ENCODE measurements around the gene PITPNC1. TPM values are rescaled to one million over a fixed set of nuclear protein-coding genes. Genes with fewer than 3 reads are reported as not detected.

PITPNC1 gene
- total and polyA plus RNA-seq, 12 donors = 4.9 to 33.0 (median 14.0) TPM

GRCh38 chr17:67707442-67707841 lies 330.4 kb downstream of the PITPNC1 start:
- Histone ChIP-seq H3K4me1 (replicated peaks in 1 of 2) (no peaks in the 10 kb centered on the region), H3K27ac (no peak overlapping the region), H3K4me3 (no peak overlapping the region), H3K27me3 (peaks cover 7% of the 10 kb centered on the region), H3K36me3 (replicated peaks in 1 of 2) (no peaks in the 10 kb centered on the region), H3K9me3 (replicated peaks in 1 of 3) (no peaks in the 10 kb centered on the region)
- intact Hi-C loops (cut with DNase I) = no loop called here
- TF ChIP-seq, protein P1, sequence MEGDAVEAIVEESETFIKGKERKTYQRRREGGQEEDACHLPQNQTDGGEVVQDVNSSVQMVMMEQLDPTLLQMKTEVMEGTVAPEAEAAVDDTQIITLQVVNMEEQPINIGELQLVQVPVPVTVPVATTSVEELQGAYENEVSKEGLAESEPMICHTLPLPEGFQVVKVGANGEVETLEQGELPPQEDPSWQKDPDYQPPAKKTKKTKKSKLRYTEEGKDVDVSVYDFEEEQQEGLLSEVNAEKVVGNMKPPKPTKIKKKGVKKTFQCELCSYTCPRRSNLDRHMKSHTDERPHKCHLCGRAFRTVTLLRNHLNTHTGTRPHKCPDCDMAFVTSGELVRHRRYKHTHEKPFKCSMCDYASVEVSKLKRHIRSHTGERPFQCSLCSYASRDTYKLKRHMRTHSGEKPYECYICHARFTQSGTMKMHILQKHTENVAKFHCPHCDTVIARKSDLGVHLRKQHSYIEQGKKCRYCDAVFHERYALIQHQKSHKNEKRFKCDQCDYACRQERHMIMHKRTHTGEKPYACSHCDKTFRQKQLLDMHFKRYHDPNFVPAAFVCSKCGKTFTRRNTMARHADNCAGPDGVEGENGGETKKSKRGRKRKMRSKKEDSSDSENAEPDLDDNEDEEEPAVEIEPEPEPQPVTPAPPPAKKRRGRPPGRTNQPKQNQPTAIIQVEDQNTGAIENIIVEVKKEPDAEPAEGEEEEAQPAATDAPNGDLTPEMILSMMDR (IDR thresholded peaks at IDR 0.05) = no peak
- no peak for TF ChIP-seq POLR2A (IDR thresholded peaks at IDR 0.05)
- 68 to 83% (median 76%) methylated on average over 2 of the region's 2 CpGs for WGBS, 4 donors
- no peak for DNase-seq

- DNase-seq = no peak
- Histone ChIP-seq H3K27ac (no peak overlapping the region), H3K9me3 (replicated peaks in 1 of 3) (no peaks in the 10 kb centered on the region), H3K4me3 (no peak overlapping the region), H3K4me1 (replicated peaks in 1 of 2) (no peaks in the 10 kb centered on the region), H3K27me3 (peaks cover 7% of the 10 kb centered on the region), H3K36me3 (replicated peaks in 1 of 2) (no peaks in the 10 kb centered on the region)
- intact Hi-C loops (cut with DNase I) = no loop called here
- TF ChIP-seq, protein P1 (IDR thresholded peaks at IDR 0.05) = no peak
- no peak for TF ChIP-seq POLR2A (IDR thresholded peaks at IDR 0.05)
- 79 to 94% (median 84%) methylated on average over 3 of the region's 3 CpGs for WGBS, 4 donors
Observed at GRCh38 chr17:67708378-67708777, 331.3 kb downstream of the PITPNC1 start.

GRCh38 chr17:67711916-67712315 lies 334.8 kb downstream of the PITPNC1 start:
- no peaks in the 10 kb centered on the region for H3K9me3 ChIP-seq (replicated peaks in 1 of 3)
- H3K4me3 ChIP-seq = no peak overlapping the region
- no peak for DNase-seq
- 52 to 70% (median 66%) methylated on average over 4 of the region's 4 CpGs for WGBS, 4 donors
- peaks cover under 1% of the 10 kb centered on the region for H3K27me3 ChIP-seq
- peaks cover 3% of the 10 kb centered on the region in 2 donors for H3K4me1 ChIP-seq (replicated peaks in 1 of 2)
- intact Hi-C loops (cut with DNase I) = no loop called here
- H3K27ac ChIP-seq = no peak overlapping the region
- TF ChIP-seq POLR2A (IDR thresholded peaks at IDR 0.05) = no peak
- TF ChIP-seq, protein P1 (IDR thresholded peaks at IDR 0.05) = no peak
- H3K36me3 ChIP-seq (replicated peaks in 1 of 2) = no peaks in the 10 kb centered on the region

- no peak for DNase-seq
- Histone ChIP-seq H3K27me3 (no peaks in the 10 kb centered on the region), H3K9me3 (replicated peaks in 1 of 3) (no peaks in the 10 kb centered on the region), H3K4me1 (replicated peaks in 1 of 2) (peaks cover 7% of the 10 kb centered on the region in 2 donors), H3K27ac (no peak overlapping the region), H3K36me3 (replicated peaks in 1 of 2) (no peaks in the 10 kb centered on the region), H3K4me3 (no peak overlapping the region)
- 92 to 96% (median 94%) methylated on average over 4 of the region's 4 CpGs for WGBS, 4 donors
- TF ChIP-seq, protein P1 (IDR thresholded peaks at IDR 0.05) = no peak
- TF ChIP-seq POLR2A (IDR thresholded peaks at IDR 0.05) = no peak
- intact Hi-C loops (cut with DNase I) = no loop called here
Observed at GRCh38 chr17:67712375-67712774, 335.3 kb downstream of the PITPNC1 start.

Data from adrenal gland (tissue), 12 donors.